ENCODE measurements around the gene UBE2I.

UBE2I gene

DNA sequence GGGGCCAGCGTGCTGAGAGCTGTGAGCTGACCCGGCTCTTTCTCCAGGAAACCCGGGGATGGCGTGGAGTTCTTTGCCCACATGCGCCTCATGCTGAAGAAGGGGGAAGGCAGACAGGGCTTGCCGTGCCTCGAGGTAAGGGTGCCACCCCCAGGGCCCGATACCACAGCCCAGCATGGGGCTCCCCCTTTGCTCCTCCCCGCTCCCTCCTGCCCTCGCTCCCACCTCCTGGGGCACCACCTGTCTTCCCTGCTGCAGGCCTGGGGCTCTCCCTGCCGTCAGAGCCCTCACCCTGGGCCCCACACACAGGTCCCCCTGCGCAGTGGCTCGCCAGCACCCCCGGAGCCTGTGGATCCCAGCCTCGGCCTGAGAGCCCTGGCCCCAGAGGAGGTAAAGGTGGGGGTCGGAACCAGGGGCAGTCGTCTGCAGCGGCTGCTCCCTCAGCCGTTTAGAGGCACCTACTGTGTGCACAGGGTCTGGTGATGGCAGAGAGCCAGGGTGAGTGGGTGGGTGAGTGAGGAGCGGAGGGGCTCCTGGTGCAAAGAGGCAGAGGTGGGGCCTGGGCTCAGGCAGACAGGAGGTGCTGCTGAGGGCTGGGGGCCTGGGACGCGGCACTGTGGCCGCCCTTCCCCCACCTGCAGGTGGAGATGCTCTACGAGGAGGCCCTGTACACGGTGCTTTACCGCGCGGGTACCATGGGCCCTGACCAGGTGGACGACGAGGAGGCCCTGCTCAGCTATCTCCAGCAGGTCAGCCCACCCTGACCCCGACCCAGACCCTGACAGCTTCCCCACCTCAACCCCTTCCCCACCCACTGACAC lies 29.6 kb downstream of the UBE2I start:
- no peaks in the 10 kb centered on the region for H3K9me3 ChIP-seq (ENCODE audit: control insufficient read depth, insufficient read depth, low read depth, low read length)
- no peak overlapping the region for H3K27ac ChIP-seq (ENCODE audit: low read depth, low read length)
- H3K4me1 ChIP-seq (ENCODE audit: control insufficient read depth, insufficient read depth, low read length), result peaks cover 13% of the 10 kb centered on the region; the same call in 1 of the 2 replicates
- no peak overlapping the region for H3K9ac ChIP-seq (ENCODE audit: low read length)
- H3K36me3 ChIP-seq (ENCODE audit: control insufficient read depth, insufficient read depth, low read length), result no peaks in the 10 kb centered on the region
- H3K27me3 ChIP-seq (ENCODE audit: control insufficient read depth, insufficient read depth, low read length), result peaks cover 94% of the 10 kb centered on the region
- H3K4me3 ChIP-seq (ENCODE audit: low read depth, low read length), result no peak overlapping the region

DNA sequence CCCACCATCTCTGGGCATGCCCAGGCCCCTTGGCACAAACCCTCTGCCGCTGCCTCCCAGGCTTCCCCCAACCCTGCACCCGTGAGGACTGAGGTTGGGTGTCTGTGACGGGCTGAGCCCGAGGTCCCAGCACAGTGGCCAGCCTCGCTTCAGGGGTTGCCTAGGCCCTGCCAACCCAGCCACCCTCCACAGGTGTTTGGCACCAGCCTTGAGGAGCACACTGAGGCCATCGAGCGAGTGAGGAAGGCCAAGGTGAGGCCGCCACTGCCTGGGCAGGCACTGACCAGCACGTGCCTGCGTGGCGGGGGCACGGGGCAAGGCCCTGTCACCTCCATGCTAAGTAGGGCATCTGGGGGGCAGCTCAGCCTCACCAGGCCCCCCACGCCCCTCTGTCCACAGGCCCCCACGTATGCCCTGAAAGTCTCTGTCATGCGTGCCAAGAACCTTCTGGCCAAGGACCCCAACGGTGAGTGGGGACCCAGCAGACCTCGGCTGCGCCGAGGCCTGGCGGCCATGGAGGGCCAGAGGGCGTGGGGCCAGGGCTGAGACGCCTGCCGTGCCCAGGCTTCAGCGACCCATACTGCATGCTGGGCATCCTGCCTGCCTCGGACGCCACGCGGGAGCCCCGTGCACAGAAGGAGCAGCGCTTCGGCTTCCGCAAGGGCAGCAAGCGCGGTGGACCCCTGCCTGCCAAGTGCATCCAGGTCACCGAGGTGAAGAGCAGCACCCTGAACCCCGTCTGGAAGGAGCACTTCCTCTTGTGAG lies 31.5 kb downstream of the UBE2I start:
- no peaks in the 10 kb centered on the region for H3K9me3 ChIP-seq (ENCODE audit: control insufficient read depth, insufficient read depth, low read depth, low read length)
- peaks cover 9% of the 10 kb centered on the region; the same call in 1 of the 2 replicates for H3K4me1 ChIP-seq (ENCODE audit: control insufficient read depth, insufficient read depth, low read length)
- no peak overlapping the region for H3K9ac ChIP-seq (ENCODE audit: low read length)
- no peak overlapping the region for H3K4me3 ChIP-seq (ENCODE audit: low read depth, low read length)
- peaks cover 87% of the 10 kb centered on the region for H3K27me3 ChIP-seq (ENCODE audit: control insufficient read depth, insufficient read depth, low read length)
- no peak overlapping the region for H3K27ac ChIP-seq (ENCODE audit: low read depth, low read length)
- no peaks in the 10 kb centered on the region for H3K36me3 ChIP-seq (ENCODE audit: control insufficient read depth, insufficient read depth, low read length)

DNA sequence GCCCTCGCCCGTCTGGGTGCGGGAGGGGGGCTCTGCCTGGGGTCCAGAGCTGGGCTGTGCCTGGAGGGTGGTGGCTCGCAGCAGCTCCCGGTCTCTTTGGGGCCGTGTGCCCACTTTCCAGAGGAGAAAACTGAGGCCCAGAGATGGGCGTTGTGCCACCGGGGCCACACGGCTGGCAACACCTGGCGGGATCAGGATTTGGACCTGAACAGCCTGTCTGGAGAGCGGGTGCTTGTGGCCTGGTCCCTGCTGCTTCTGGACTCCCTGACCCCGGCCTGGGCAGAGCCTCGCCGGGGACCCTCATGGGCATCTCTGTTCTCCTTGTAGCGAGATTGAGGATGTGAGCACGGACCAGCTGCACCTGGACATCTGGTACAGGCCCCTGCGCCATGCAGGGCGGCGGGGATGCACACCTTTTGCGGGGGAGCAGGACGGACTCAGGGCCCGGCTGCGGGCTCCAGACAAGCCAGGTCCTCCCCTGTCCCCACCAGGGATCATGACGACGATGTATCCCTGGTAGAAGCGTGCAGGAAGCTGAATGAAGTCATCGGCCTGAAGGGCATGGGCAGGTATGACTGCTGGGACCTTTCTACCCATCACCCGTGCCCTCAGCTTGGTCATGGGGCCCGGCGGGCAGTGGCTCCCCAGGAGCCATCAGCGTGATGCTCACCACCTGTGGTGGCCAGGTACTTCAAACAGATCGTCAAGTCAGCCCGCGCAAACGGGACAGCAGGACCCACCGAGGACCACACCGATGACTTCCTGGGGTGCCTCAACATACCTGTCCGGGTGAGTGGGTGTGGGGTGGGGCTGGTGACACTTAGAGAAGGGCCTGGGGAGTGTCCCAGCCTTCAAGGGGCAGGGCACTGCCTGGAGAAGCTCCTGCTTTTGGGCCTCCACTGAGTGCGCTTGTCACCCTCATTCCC lies 32.3 kb downstream of the UBE2I start:
- H3K27ac ChIP-seq (ENCODE audit: low read depth, low read length), result no peak overlapping the region
- H3K9me3 ChIP-seq (ENCODE audit: control insufficient read depth, insufficient read depth, low read depth, low read length), result no peaks in the 10 kb centered on the region
- H3K27me3 ChIP-seq (ENCODE audit: control insufficient read depth, insufficient read depth, low read length), result peaks cover 78% of the 10 kb centered on the region
- peaks cover 9% of the 10 kb centered on the region; the same call in 1 of the 2 replicates for H3K4me1 ChIP-seq (ENCODE audit: control insufficient read depth, insufficient read depth, low read length)
- no peak overlapping the region for H3K9ac ChIP-seq (ENCODE audit: low read length)
- no peaks in the 10 kb centered on the region for H3K36me3 ChIP-seq (ENCODE audit: control insufficient read depth, insufficient read depth, low read length)
- H3K4me3 ChIP-seq (ENCODE audit: low read depth, low read length), result no peak overlapping the region

DNA sequence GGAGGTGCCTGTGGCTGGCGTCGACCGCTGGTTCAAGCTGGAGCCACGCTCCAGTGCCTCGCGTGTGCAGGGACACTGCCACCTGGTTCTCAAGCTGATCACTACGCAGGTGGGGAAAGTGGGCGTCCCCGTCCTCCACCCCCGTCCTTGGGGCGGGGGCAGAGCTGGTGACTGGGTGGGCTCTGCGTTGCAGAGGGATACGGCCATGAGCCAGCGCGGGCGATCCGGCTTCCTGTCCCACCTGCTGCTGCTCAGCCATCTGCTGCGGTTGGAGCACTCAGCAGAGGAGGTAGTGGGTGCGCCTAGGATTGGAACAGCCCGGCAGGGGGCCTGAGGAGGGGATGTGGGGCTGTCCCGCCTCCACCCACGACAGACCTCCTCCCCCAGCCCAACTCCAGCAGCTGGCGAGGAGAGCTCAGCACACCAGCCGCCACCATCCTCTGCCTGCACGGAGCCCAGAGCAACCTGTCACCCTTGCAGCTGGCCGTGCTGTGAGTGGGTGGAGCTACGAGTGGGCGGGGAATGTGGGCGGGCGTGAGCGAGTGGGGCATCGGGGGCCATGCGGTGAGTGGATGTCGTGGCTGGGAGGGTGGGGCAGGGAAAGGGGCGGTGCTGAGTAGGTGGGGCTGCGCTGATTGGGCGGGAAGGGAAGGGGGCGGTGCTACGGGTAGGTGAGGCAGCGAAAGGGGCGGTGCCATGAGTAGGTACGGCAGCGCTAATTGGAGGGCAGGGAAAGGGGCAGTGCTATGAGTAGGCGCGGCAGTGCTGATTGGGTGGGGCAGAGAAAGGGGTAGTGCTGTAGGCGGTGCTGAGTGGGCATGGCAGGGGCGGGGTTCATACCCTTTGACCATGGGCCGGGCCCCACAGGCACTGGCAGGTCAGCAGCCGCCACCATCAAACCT lies 33.3 kb downstream of the UBE2I start:
- no peak overlapping the region for H3K9ac ChIP-seq (ENCODE audit: low read length)
- H3K4me1 ChIP-seq (ENCODE audit: control insufficient read depth, insufficient read depth, low read length), result peaks cover 9% of the 10 kb centered on the region; the same call in 1 of the 2 replicates
- no peaks in the 10 kb centered on the region for H3K9me3 ChIP-seq (ENCODE audit: control insufficient read depth, insufficient read depth, low read depth, low read length)
- H3K27me3 ChIP-seq (ENCODE audit: control insufficient read depth, insufficient read depth, low read length), result peaks cover 68% of the 10 kb centered on the region
- no peak overlapping the region for H3K27ac ChIP-seq (ENCODE audit: low read depth, low read length)
- H3K4me3 ChIP-seq (ENCODE audit: low read depth, low read length), result peak overlapping the region; percentile 51
- 0 out of 2 replicates have a peak, but pooled peaks cover 3% of the 10 kb centered on the region for H3K36me3 ChIP-seq (ENCODE audit: control insufficient read depth, insufficient read depth, low read length)

DNA sequence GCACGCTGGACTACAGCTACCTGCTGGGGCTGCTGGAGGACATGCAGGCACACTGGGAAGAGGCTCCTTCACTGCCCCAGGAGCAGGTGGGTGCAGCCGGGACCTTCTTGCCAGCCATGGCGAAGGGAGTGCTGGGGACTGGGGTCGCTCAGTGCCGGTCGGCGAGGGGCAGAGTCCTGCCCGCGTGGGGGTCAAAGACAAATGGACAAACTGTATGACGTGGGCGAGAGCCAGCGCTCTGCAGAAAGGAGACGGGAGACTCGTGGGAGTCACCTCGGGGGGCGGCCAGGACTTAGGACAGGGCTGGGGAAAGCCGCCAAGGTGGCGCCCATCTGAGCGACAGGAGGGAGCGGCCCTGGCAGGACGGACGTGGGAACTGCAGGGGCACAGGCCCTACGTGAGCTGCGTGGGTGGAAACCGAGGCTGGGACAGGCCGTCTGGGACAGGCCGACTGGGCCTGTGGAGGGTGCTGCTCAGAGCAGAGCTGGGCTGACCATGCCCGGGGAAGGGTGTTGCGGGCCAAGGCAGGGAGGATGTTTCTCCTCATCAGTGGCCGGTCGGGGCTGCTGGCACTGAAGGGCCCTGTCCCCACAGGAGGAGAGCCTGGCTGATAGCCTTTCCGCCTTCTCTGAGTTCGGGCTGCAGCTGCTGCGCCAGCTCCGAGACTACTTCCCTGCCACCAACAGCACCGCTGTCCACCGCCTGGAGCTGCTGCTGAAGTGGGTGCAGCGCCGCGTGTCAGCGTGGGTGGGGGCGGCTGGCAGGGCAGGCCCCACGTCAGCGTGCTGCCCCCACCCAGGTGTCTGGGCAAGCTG lies 34.2 kb downstream of the UBE2I start:
- H3K27me3 ChIP-seq (ENCODE audit: control insufficient read depth, insufficient read depth, low read length), result peaks cover 61% of the 10 kb centered on the region
- peaks cover 10% of the 10 kb centered on the region for H3K36me3 ChIP-seq (ENCODE audit: control insufficient read depth, insufficient read depth, low read length)
- peaks cover 9% of the 10 kb centered on the region; the same call in 1 of the 2 replicates for H3K4me1 ChIP-seq (ENCODE audit: control insufficient read depth, insufficient read depth, low read length)
- H3K9ac ChIP-seq (ENCODE audit: low read length), result no peak overlapping the region
- no peak overlapping the region for H3K27ac ChIP-seq (ENCODE audit: low read depth, low read length)
- no peaks in the 10 kb centered on the region for H3K9me3 ChIP-seq (ENCODE audit: control insufficient read depth, insufficient read depth, low read depth, low read length)
- peak overlapping the region; percentile 51 for H3K4me3 ChIP-seq (ENCODE audit: low read depth, low read length)

DNA sequence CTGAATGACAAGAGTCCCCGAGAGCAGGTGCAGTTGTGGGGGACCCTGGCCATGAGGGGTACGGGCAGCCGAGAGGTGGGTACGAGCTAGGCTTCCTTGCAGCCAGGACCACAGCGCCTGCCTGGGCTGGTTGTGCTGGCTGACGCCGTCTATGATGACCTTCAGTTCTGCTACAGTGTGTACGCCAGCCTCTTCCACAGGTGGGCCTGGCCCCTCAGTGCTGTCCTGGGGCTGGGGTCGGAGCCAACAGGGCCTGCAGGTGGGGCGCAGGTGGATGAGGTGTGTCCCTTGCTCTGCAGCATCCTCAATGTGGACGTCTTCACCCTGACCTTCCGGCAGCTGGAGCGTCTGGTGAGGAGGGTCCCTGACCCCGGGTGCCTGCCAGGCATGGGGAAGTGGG lies 35.1 kb downstream of the UBE2I start:
- H3K27ac ChIP-seq (ENCODE audit: low read depth, low read length), result no peak overlapping the region
- H3K9ac ChIP-seq (ENCODE audit: low read length), result no peak overlapping the region
- H3K4me3 ChIP-seq (ENCODE audit: low read depth, low read length), result no peak overlapping the region
- no peaks in the 10 kb centered on the region for H3K9me3 ChIP-seq (ENCODE audit: control insufficient read depth, insufficient read depth, low read depth, low read length)
- H3K4me1 ChIP-seq (ENCODE audit: control insufficient read depth, insufficient read depth, low read length), result peaks cover 9% of the 10 kb centered on the region; the same call in 1 of the 2 replicates
- H3K27me3 ChIP-seq (ENCODE audit: control insufficient read depth, insufficient read depth, low read length), result peaks cover 52% of the 10 kb centered on the region
- peaks cover 19% of the 10 kb centered on the region for H3K36me3 ChIP-seq (ENCODE audit: control insufficient read depth, insufficient read depth, low read length)

DNA sequence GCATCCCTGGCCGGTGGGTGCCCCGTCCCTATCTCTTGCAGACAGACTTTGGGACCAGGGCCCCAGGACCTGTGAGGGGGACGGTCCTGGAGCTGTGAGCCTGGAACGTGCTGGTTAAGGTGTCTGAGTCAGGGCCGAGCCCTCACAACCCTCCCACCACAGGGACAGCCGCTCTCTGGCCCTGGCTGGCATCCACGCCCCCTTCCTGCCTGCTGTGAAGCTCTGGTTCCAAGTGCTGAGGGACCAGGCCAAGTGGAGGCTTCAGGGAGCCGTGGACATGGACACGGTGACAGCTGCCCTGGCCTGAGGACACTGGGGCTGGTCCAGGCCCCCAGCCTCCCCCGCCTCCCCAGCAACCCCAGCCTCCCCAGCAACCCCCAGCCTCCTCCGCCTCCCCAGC lies 35.7 kb downstream of the UBE2I start:
- Histone ChIP-seq H3K9me3 (ENCODE audit: control insufficient read depth, insufficient read depth, low read depth, low read length) (no peaks in the 10 kb centered on the region), H3K27me3 (ENCODE audit: control insufficient read depth, insufficient read depth, low read length) (peaks cover 47% of the 10 kb centered on the region), H3K36me3 (ENCODE audit: control insufficient read depth, insufficient read depth, low read length) (peaks cover 24% of the 10 kb centered on the region), H3K27ac (ENCODE audit: low read depth, low read length) (no peak overlapping the region), H3K9ac (ENCODE audit: low read length) (no peak overlapping the region), H3K4me3 (ENCODE audit: low read depth, low read length) (no peak overlapping the region), H3K4me1 (ENCODE audit: control insufficient read depth, insufficient read depth, low read length) (peaks cover 9% of the 10 kb centered on the region; the same call in 1 of the 2 replicates)

DNA sequence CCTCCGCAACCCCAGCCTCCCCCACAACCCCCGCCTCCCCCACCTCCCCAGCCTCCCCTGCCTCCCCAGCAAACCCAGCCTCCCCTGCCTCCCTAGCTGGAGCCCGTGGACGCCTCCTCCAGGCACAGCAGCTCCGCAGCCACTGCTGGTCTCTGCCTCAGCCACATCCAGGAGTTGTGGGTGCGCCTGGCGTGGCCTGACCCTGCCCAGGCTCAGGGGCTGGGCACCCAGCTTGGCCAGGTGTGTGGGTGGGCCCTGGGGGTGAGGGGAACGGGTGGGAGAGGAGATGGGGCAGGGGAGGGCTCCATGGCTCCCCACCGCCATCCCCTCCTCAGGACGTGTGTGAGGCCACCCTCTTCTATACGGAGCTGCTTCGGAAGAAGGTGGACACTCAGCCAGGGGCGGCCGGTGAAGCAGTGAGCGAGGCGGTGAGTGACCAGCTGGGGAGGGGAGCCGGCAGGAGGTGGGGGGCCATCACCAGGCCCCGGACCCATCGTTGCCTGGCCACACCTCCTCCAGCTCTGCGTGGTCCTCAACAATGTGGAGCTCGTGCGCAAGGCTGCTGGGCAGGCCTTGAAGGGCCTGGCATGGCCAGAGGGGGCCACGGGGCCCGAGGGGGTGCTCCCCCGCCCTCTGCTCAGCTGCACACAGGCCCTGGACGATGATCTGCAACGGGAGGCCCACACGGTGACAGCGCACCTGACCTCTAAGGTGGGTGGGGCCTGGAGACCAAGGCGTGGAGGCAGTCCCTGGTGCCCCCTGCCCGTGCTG lies 36.4 kb downstream of the UBE2I start:
- Histone ChIP-seq H3K9ac (ENCODE audit: low read length) (no peak overlapping the region), H3K27ac (ENCODE audit: low read depth, low read length) (no peak overlapping the region), H3K4me1 (ENCODE audit: control insufficient read depth, insufficient read depth, low read length) (peaks cover 13% of the 10 kb centered on the region), H3K9me3 (ENCODE audit: control insufficient read depth, insufficient read depth, low read depth, low read length) (no peaks in the 10 kb centered on the region), H3K4me3 (ENCODE audit: low read depth, low read length) (no peak overlapping the region), H3K27me3 (ENCODE audit: control insufficient read depth, insufficient read depth, low read length) (peaks cover 39% of the 10 kb centered on the region), H3K36me3 (ENCODE audit: control insufficient read depth, insufficient read depth, low read length) (peaks cover 30% of the 10 kb centered on the region)
